Endothelial cell of umbilical vein (primary cell): ENCODE measurements around the gene KHK. TPM values are rescaled to one million over a fixed set of nuclear protein-coding genes. Genes with fewer than 3 reads are reported as not detected.

Experiments used
- BruUV-seq: library from RNA; stranded (reverse); fragments of 400-500 nt; replicated peaks from 2 replicates; lab custom pipeline; 2021; lab: Mats Ljungman, UMichigan
- CTCF ChIA-PET: fragments of 300-600, 350-600 bp; sonication (Branson Sonifier 250); formaldehyde crosslinking; loops from one replicate; lab custom pipeline; 2021; ENCODE audit warnings: antibody characterized with exemption, inconsistent platforms; lab: Charles Lee
- POLR2A ChIA-PET: fragments of 300-600, 350-600 bp; sonication (Branson Sonifier 250); formaldehyde crosslinking; loops from one replicate; lab custom pipeline; 2021; ENCODE audit warnings: antibody characterized with exemption, inconsistent platforms; lab: Charles Lee
- DNase-seq: peaks from one replicate; pipeline ENCODE4 v3.0.0-alpha.2; 2011; ENCODE audit warnings: low read depth, low spot score
- FAIRE-seq: peaks from 2 replicates; lab custom pipeline; 2011; peaks lifted over from hg19 to GRCh38; lab: Jason Lieb, UNC
- H2AFZ ChIP-seq: 2 replicates; pipeline ENCODE4 v1.6.0; 2012; ENCODE audit warnings: low read depth, low read length, control low read depth, inconsistent platforms
- H3K27ac ChIP-seq: 2 replicates; pipeline ENCODE4 v1.5.1; 2011; ENCODE audit warnings: low read depth, mild to moderate bottlenecking, control low read depth, low read length, moderate library complexity; ENCODE audit not compliant: insufficient read depth
- H3K27me3 ChIP-seq, 2 experiments: 2 replicates each; pipeline versions ENCODE4 v1.6.0 to v1.6.1; 2011; ENCODE audit warnings: low read length in 2 of 2, mixed read lengths in 1 of 2; ENCODE audit not compliant: control insufficient read depth in 2 of 2, insufficient read depth in 2 of 2
- H3K36me3 ChIP-seq, 2 experiments: 2 replicates in 1 of 2; 3 replicates in 1 of 2; pipeline ENCODE4 v1.5.1; 2011; ENCODE audit warnings: low read length in 2 of 2, mild to moderate bottlenecking in 1 of 2, moderate library complexity in 1 of 2; ENCODE audit not compliant: control insufficient read depth in 2 of 2, insufficient read depth in 2 of 2; ENCODE audit errors: extremely low read depth in 1 of 2
- H3K4me1 ChIP-seq: 3 replicates; pipeline ENCODE4 v1.5.1; 2011; ENCODE audit warnings: mild to moderate bottlenecking, low read length; ENCODE audit not compliant: control insufficient read depth, insufficient read depth; ENCODE audit errors: extremely low read depth
- H3K4me2 ChIP-seq: 2 replicates; pipeline ENCODE4 v1.6.1; 2011; ENCODE audit warnings: low read length, control low read depth, mixed read lengths; ENCODE audit not compliant: insufficient read depth
- H3K4me3 ChIP-seq, 3 experiments: fragments of 200-600 bp in 1 of 3; sonication (generic), shearing (Covaris generic) in 1 of 3; replicated peaks in 1 of 3; 2 replicates each; pipeline ENCODE4 v1.5.1; 2011 to 2016; ENCODE audit warnings: control low read depth in 3 of 3, low read length in 3 of 3, mild to moderate bottlenecking in 2 of 3, inconsistent platforms in 1 of 3, low read depth in 1 of 3, moderate library complexity in 1 of 3; ENCODE audit not compliant: insufficient read depth in 1 of 3
- H3K79me2 ChIP-seq: 2 replicates; pipeline ENCODE4 v1.6.0; 2012; ENCODE audit warnings: low read length, inconsistent platforms; ENCODE audit not compliant: control insufficient read depth, insufficient read depth
- H3K9ac ChIP-seq: replicated peaks from 2 replicates; pipeline ENCODE3; 2011; ENCODE audit warnings: low read length, control low read depth; ENCODE audit not compliant: insufficient read depth; ENCODE audit errors: extremely low read depth
- H3K9me1 ChIP-seq: replicated peaks from 3 replicates; pipeline ENCODE4 v1.6.0; 2011; ENCODE audit warnings: mild to moderate bottlenecking, low read length; ENCODE audit not compliant: control insufficient read depth, insufficient read depth; ENCODE audit errors: extremely low read depth
- H3K9me3 ChIP-seq: replicated peaks from 2 replicates; pipeline ENCODE4 v1.5.1; 2012; ENCODE audit warnings: low read length, inconsistent platforms; ENCODE audit not compliant: control insufficient read depth, insufficient read depth
- H4K20me1 ChIP-seq: replicated peaks from 2 replicates; pipeline ENCODE3; 2011; ENCODE audit warnings: mild to moderate bottlenecking, low read length; ENCODE audit not compliant: control insufficient read depth, insufficient read depth; ENCODE audit errors: extremely low read depth
- CTCF ChIP-seq, 2 donors: IDR thresholded peaks; 1 replicate in 1 of 2; 2 replicates in 1 of 2; pipeline ENCODE4 v1.5.1; 2011; ENCODE audit warnings: low read length in 2 of 2, mild to moderate bottlenecking in 2 of 2, moderate library complexity in 2 of 2, control low read depth in 1 of 2, inconsistent platforms in 1 of 2, low read depth in 1 of 2; ENCODE audit not compliant: insufficient read depth in 1 of 2; ENCODE audit errors: extremely low read depth in 1 of 2
- EZH2 ChIP-seq: IDR thresholded peaks from 2 replicates; pipeline ENCODE4 v1.6.1; 2012; ENCODE audit warnings: borderline replicate concordance, low read depth, mild to moderate bottlenecking, moderate library complexity, low read length, inconsistent platforms; ENCODE audit not compliant: severe bottlenecking
- FOS ChIP-seq: IDR thresholded peaks from 2 replicates; pipeline ENCODE4 v1.6.1; 2011; ENCODE audit warnings: mild to moderate bottlenecking, low read length, moderate library complexity, borderline replicate concordance; ENCODE audit not compliant: insufficient read depth
- GATA2 ChIP-seq: IDR thresholded peaks from 2 replicates; pipeline ENCODE4 v1.7.0; 2011; ENCODE audit warnings: low read depth, mild to moderate bottlenecking, moderate library complexity, mixed read lengths, low read length; ENCODE audit not compliant: insufficient read length, insufficient read depth
- JUN ChIP-seq: IDR thresholded peaks from 2 replicates; pipeline ENCODE4 v1.6.1; 2011; ENCODE audit warnings: borderline replicate concordance, low read depth; ENCODE audit not compliant: insufficient read length, insufficient read depth
- MAX ChIP-seq: IDR thresholded peaks from 2 replicates; pipeline ENCODE4 v1.6.1; 2011; ENCODE audit not compliant: insufficient read depth, insufficient read length
- MYC ChIP-seq: IDR thresholded peaks from one replicate; pipeline ENCODE4 v1.6.1; 2011; ENCODE audit warnings: mild to moderate bottlenecking, low read depth, low read length
- dilution Hi-C: fragments of 300-500 bp; cut with MboI; formaldehyde crosslinking; loops from one replicate; pipeline ENCODE4 v1.15.0; 2019; ENCODE audit warnings: low sequenced_read_pairs; ENCODE audit not compliant: extremely low pct_ligation_motif_present
- intact Hi-C: fragments of 100-400 bp; cut with micrococcal nuclease; formaldehyde crosslinking; loops from one replicate; pipeline ENCODE4 v1.10.0; 2022
- polyA plus RNA-seq, 4 experiments: library from polyadenylated mRNA; depleted of rRNA in 3 of 4; stranded (reverse) in 3 of 4; unstranded in 1 of 4; fragments of >200 nt; gene quantifications; 2 replicates each; pipeline versions ENCODE4 v1.2.1 to v1.2.3, GENCODE V29; 2011 to 2012; ENCODE audit warnings: missing spikeins in 1 of 4
- total RNA-seq: library from RNA; stranded (reverse); gene quantifications from 2 replicates; pipeline ENCODE4 v1.2.3, GENCODE V29; 2021

The KHK gene
- total and polyA plus RNA-seq, 2 donors (not counting 3 experiments of a cell fraction or from before 2014, with no cell fraction given) = 2.9 to 4.4 TPM

GRCh38 chr2:27149570-27150405 is 63.2 kb downstream of the KHK start:
- Histone ChIP-seq H3K36me3 (no peaks in the 10 kb centered on the region), H3K9me1 (no peaks in the 10 kb centered on the region), H3K9ac (no peak overlapping the region), H3K27me3 (peaks cover 0 to 1% of the 10 kb centered on the region in 2 experiments), H3K4me3 (no peak overlapping the region), H4K20me1 (no peaks in the 10 kb centered on the region), H3K79me2 (no peaks in the 10 kb centered on the region), H3K4me2 (no peak overlapping the region), H2AFZ (no peak overlapping the region), H3K9me3 (no peaks in the 10 kb centered on the region), H3K4me1 (no peaks in the 10 kb centered on the region), H3K27ac (no peak overlapping the region)
- no peak for DNase-seq
- dilution Hi-C loops (no loop called here), intact Hi-C loops (loop anchor here (10.0 kb wide), 1 partner anchor 165 kb away; no protein-coding TSS in a partner anchor)
- CTCF ChIA-PET = interaction anchor here (1.0 to 2.4 kb wide), 2 partner anchors 20 to 25 kb away, joined by 3 to 17 read pairs; no protein-coding TSS in a partner anchor
- no peak for TF ChIP-seq GATA2
- TF ChIP-seq FOS = no peak
- TF ChIP-seq CTCF (IDR thresholded peaks at IDR 0.05; ENCODE audit: extremely low read depth in 1 of 2, insufficient read depth in 1 of 2, low read depth in 1 of 2, low read length in 2 of 2) = no peak
- TF ChIP-seq JUN = no peak
- TF ChIP-seq EZH2 = no peak
- TF ChIP-seq MAX = no peak
- TF ChIP-seq MYC = no peak
- POLR2A ChIA-PET = no interaction called here
- no TSS peak for BruUV-seq
- no peak for FAIRE-seq

Other genes starting within 250 kb of the KHK start
- not detected in 2 replicates for gene DPYSL5, start 238.6 kb upstream of the KHK start, total RNA-seq
- gene DPYSL5, start 238.6 kb upstream of the KHK start, polyA plus RNA-seq = not detected in 2 replicates
- gene MAPRE3, start 116.1 kb upstream of the KHK start, total RNA-seq = 5.0 and 6.1 TPM in 2 replicates
- gene MAPRE3, start 116.1 kb upstream of the KHK start, polyA plus RNA-seq = 4.4 and 6.7 TPM in 2 replicates
- 107 and 109 TPM in 2 replicates for gene TMEM214, start 53.8 kb upstream of the KHK start, total RNA-seq
- 163 and 187 TPM in 2 replicates for gene TMEM214, start 53.8 kb upstream of the KHK start, polyA plus RNA-seq
- gene AGBL5, start 35.1 kb upstream of the KHK start, total RNA-seq = 27.5 and 28.2 TPM in 2 replicates
- 40.4 and 41.9 TPM in 2 replicates for gene AGBL5, start 35.1 kb upstream of the KHK start, polyA plus RNA-seq
- 415 TPM in 2 replicates for gene OST4, start 15.1 kb upstream of the KHK start, total RNA-seq
- gene OST4, start 15.1 kb upstream of the KHK start, polyA plus RNA-seq = 1,189 and 2,226 TPM in 2 replicates
- 4.1 and 16.6 TPM in 2 replicates for gene EMILIN1, start 8.2 kb upstream of the KHK start, total RNA-seq
- 11.7 and 15.5 TPM in 2 replicates for gene EMILIN1, start 8.2 kb upstream of the KHK start, polyA plus RNA-seq
- gene CGREF1, start 32.4 kb downstream of the KHK start, total RNA-seq = 4.0 and 5.8 TPM in 2 replicates
- gene CGREF1, start 32.4 kb downstream of the KHK start, polyA plus RNA-seq = 2.7 and 2.9 TPM in 2 replicates
- gene ABHD1, start 37.0 kb downstream of the KHK start, total RNA-seq = not detected in 2 replicates
- 0.07 and 0.41 TPM in 2 replicates for gene ABHD1, start 37.0 kb downstream of the KHK start, polyA plus RNA-seq
- gene PREB, start 47.9 kb downstream of the KHK start, total RNA-seq = 45.6 and 47.2 TPM in 2 replicates
- gene PREB, start 47.9 kb downstream of the KHK start, polyA plus RNA-seq = 73.3 and 73.4 TPM in 2 replicates
- not detected in 2 replicates for gene PRR30, start 52.6 kb downstream of the KHK start, total RNA-seq
- gene PRR30, start 52.6 kb downstream of the KHK start, polyA plus RNA-seq = not detected in 2 replicates
- gene TCF23, start 62.2 kb downstream of the KHK start, total RNA-seq = not detected in 2 replicates
- not detected in 2 replicates for gene TCF23, start 62.2 kb downstream of the KHK start, polyA plus RNA-seq
- 84.3 and 86.6 TPM in 2 replicates for gene ATRAID, start 125.3 kb downstream of the KHK start, total RNA-seq
- 280 and 283 TPM in 2 replicates for gene ATRAID, start 125.3 kb downstream of the KHK start, polyA plus RNA-seq
- gene SLC5A6, start 125.5 kb downstream of the KHK start, total RNA-seq = 42.7 and 52.0 TPM in 2 replicates
- gene SLC5A6, start 125.5 kb downstream of the KHK start, polyA plus RNA-seq = 76.8 and 92.5 TPM in 2 replicates
- 81.0 and 91.4 TPM in 2 replicates for gene CAD, start 130.6 kb downstream of the KHK start, total RNA-seq
- 60.3 and 66.5 TPM in 2 replicates for gene CAD, start 130.6 kb downstream of the KHK start, polyA plus RNA-seq
- gene SLC30A3, start 176.3 kb downstream of the KHK start, total RNA-seq = 9.2 and 16.7 TPM in 2 replicates
- gene SLC30A3, start 176.3 kb downstream of the KHK start, polyA plus RNA-seq = 63.9 and 79.9 TPM in 2 replicates
- gene DNAJC5G, start 188.7 kb downstream of the KHK start, total RNA-seq = 0.16 and 0.77 TPM in 2 replicates
- gene DNAJC5G, start 188.7 kb downstream of the KHK start, polyA plus RNA-seq = 1.4 and 1.7 TPM in 2 replicates
- gene TRIM54, start 195.7 kb downstream of the KHK start, total RNA-seq = 0.42 and 0.51 TPM in 2 replicates
- 1.6 and 1.7 TPM in 2 replicates for gene TRIM54, start 195.7 kb downstream of the KHK start, polyA plus RNA-seq
- 0.75 TPM in 1 of 2 replicates, not detected in the other for gene UCN, start 221.7 kb downstream of the KHK start, total RNA-seq
- 1.2 and 1.6 TPM in 2 replicates for gene UCN, start 221.7 kb downstream of the KHK start, polyA plus RNA-seq
- 66.5 and 74.7 TPM in 2 replicates for gene MPV17, start 236.3 kb downstream of the KHK start, total RNA-seq
- 260 and 267 TPM in 2 replicates for gene MPV17, start 236.3 kb downstream of the KHK start, polyA plus RNA-seq